ENCODE measurements around the gene ARPC1A.

ARPC1A gene

DNA sequence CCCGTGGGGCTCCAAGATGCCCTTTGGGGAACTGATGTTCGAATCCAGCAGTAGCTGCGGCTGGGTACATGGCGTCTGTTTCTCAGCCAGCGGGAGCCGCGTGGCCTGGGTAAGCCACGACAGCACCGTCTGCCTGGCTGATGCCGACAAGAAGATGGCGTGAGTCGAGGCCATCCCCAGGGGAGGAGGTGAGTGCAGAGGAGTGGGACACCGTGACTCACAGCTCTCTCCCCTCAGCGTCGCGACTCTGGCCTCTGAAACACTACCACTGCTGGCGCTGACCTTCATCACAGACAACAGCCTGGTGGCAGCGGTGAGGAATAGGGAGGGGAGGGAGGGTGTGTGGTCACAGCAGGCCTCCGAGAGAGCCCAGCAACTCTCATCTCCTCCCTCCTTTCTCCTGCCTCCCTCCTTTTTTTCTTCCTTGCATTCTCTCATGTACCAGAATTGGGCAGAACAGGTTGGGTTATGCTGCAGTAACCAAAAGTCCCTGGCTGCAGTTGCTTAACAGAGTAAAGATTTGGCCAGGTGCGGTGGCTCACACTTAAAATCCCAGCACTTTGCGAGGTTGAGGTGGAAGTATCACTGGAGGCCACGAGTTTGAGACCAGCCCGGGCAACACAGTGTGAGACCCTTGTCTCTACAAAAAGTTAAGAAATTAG, 65.4 kb downstream of the ARPC1A start:
- no peak for DNase-seq (ENCODE audit: low spot score)

DNA sequence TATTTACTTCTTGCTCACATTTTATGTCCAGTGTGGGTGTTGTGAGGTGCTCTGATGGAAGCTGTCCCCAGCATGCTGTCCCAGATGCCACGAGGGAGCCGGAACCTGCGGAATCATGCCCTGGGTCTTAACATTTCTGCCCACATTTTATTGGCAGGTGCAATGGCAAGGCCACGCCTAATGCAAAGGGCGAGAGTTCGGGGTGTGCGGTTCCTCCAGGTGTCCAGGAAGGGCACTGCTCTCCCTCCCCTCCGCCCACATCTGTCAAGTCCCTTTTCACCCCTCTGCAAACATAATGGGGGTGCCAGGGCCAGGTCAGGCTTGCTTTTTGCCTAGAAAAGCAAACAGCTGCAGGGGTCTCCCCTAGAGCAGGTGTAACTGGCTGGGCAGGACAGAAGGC, 66.3 kb downstream of the ARPC1A start:
- no peak for DNase-seq (ENCODE audit: low spot score)

DNA sequence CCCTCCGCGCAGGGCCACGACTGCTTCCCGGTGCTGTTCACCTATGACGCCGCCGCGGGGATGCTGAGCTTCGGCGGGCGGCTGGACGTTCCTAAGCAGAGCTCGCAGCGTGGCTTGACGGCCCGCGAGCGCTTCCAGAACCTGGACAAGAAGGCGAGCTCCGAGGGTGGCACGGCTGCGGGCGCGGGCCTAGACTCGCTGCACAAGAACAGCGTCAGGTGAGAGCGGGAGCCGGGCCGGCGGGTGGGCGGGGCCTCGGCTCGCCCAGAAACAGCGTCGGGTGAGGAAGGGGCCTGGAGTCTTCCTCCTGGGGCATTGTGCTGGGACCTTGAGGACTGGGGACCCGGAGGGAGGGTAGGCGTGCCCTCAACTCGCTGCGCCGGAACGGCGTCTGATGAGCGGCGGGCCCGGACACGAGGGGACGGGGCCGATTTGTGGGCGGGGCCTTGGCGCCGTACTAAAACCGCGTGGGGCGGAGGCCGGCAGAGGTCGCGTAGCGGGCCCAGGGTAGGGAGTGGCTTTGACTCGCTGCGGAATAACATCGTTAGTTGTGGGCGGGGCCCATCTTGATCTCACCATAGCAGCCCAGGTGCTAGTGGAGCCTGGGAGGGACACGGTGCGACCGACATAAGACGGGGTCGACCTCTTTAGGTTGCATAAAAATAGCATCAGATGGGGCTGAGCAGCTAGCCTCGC, 67.1 kb downstream of the ARPC1A start:
- DNase-seq (ENCODE audit: low spot score): peak; percentile 85

DNA sequence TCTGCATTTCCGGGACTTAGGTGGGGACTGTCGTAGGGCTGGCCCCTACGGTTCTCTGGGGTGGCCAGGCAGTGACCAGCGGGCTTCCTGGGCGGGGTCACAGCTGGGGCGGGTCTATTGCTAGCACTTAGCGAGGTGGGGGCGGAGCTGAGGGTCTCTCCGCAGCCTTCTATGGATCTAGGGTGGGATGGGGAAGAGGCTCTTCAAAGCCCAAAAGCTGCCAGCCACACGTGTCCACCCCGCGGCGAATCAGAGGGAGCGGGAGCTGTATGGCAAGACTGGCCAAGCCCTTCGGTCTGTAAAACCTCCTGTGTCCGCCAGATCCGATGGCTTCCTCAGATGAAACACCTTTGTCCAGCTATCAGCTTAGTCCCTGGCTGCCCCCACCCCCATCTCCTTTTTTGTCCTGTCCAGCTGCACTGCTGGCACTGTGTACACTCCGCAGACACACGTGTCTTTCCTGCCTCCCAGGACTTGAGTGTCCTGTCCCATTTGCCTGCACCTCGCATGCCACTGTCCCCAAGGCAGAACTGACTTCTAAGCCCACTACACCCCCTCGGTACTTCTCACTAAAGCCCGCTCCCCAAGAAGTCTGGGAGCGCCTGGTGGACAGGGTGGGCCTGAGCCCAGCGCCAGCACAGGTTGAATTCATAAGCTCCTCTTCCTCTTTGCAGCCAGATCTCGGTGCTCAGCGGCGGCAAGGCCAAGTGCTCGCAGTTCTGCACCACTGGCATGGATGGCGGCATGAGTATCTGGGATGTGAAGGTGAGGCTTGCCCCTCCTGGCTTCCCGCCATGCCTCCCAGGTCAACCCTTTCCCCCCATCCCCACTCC, 67.9 kb downstream of the ARPC1A start:
- DNase-seq (ENCODE audit: low spot score): no peak

DNA sequence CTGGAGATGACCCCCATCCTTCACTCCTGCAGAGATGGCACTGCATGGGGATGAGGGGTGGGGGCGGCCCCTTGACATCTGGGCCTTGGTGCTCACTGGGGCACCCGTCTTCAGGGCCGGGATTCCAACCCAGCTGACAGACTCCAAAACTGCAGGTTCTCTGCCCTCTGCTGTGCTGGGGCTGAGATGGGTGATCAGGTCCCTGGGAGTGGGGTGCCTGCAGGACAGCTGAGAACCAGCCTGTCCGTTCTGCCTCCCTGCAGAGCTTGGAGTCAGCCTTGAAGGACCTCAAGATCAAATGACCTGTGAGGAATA, 68.4 kb downstream of the ARPC1A start:
- no peak for DNase-seq (ENCODE audit: low spot score)

GRCh38 chr7:99395616-99396327, 70.1 kb downstream of the ARPC1A start:
- no peak for DNase-seq (ENCODE audit: low spot score)

- DNase-seq (ENCODE audit: low spot score): no peak
Measured at GRCh38 chr7:99396418-99397296, 71.0 kb downstream of the ARPC1A start.

DNA sequence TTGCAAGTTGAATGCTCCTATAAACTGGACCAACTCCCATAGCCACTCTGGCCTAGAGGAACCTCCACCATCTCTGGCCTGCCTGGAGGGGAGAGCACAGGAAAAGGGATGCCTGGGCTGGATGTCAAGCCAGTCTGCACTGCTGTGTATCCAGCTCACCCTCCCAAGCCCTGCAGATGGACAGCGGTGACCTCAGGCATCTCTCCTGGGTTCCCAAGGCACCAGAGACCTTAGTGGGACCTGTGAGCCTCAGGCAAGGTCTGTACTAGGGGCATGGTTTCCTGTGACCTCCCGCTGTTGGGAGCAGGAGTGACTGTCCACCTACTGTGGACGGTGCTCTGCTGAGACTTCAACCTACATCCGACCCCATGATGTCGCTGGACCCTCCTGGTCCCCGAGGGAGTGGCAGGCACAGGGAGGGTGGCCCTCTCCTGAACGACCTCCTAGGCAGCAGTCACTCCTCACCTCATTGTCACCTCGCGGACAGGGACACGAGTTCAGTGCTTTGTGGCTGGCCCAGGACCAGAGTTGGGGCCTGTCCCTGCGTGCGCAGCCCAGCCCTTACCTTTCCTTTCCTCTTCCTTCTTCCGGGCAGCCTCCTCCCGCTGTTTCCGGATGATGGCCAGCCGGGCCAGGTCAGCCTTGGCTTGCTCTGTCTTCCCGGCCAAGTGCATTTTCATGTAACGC, 71.7 kb downstream of the ARPC1A start:
- no peak for DNase-seq (ENCODE audit: low spot score)

- no peak for DNase-seq (ENCODE audit: low spot score)
Measured at GRCh38 chr7:99398891-99399445, 73.3 kb downstream of the ARPC1A start.

DNA sequence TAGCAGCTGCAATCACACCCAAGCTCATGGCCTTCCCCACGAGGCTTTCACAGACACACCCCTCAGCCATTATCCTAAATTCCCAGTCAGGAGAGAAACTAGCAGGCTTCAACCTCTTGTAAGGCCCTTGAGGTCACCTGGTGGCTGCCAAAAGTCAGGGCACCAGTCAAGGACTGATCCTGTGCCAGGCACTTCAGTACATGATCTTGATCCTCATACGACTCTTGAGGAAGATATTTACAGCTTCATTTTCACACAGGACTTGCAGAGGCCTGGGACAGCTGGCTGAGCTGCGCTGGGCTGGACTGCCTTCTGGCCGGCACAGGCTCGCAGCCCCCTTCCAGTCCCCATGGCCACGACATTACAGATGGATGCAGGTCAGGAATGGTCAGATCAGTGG, 73.9 kb downstream of the ARPC1A start:
- no peak for DNase-seq (ENCODE audit: low spot score)

GRCh38 chr7:99402854-99403253, 77.2 kb downstream of the ARPC1A start:
- no peak for DNase-seq (ENCODE audit: low spot score)

GRCh38 chr7:99403764-99404163, 78.1 kb downstream of the ARPC1A start:
- DNase-seq (ENCODE audit: low spot score): no peak

DNA sequence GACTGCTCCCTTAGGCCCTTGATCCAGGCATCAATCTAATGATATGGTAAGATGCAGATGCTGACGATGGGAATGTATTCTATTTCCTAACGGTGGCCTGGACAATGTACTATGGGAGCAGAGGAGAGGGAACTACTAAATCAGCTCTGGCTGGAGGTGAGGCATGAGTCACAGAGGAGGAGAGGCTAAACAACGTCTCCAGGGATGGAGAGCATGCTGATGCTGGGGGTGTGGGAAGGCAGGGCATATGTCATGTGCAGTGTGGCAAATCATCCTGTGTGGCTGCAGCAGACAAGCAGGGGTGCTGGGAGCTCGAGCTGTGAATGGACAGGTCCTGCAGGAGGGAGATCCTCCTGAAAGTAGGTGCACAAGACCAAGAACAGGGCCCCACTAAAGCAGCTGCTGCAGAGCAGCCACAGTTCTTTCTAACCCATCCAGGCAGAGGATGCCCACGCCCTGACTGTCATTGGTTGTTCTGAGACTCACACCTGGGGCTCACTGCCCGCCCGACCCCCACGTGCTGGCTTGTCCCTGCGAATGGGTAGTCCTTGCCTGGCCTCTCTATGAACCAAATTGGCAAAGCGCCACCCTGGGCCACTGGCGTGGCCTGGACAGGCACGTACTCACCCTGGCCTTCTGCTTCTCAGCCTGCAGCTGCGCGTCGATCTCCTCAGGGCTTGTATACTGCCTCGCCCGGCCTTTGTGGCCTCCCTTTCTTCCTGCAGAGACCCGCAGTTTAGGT, 78.7 kb downstream of the ARPC1A start:
- no peak for DNase-seq (ENCODE audit: low spot score)

DNA sequence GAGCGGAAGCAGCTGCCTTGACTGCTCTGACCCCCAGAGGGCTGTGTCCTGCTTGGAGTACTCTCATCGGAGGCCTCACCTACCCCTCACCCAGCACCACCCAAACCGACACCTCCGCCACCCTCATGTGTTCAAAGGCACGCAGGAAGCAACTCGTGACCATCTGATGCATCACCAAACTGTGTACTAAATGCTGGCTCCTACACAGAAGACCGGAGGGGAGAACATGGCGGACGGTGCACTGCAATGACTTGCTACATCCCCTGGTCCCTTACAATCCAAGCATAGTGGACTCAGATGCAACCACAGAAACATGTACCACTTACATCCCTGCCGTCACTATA, 79.3 kb downstream of the ARPC1A start:
- no peak for DNase-seq (ENCODE audit: low spot score)

DNA sequence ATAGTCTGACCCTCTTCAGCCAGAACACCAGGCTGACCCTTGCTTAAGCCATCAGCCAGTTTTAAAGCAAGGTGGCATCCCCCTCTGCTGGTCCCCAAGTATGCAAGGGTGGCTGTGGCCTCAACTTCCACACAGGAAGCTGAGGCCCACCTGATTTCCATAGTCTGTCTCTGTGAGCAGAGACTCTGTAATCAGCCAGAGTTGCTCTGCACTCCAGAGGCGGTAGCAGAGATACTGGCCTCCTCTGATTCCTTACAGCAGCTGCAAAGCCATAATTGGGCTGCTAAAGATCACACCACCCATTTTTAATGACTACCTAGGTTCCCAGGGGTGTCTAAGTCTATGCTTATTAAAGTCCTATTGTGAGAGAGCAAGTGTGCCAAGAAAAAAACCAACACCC, 80.9 kb downstream of the ARPC1A start:
- DNase-seq (ENCODE audit: low spot score): no peak

- no peak for DNase-seq (ENCODE audit: low spot score)
Measured at GRCh38 chr7:99407872-99408378, 82.2 kb downstream of the ARPC1A start.

DNA sequence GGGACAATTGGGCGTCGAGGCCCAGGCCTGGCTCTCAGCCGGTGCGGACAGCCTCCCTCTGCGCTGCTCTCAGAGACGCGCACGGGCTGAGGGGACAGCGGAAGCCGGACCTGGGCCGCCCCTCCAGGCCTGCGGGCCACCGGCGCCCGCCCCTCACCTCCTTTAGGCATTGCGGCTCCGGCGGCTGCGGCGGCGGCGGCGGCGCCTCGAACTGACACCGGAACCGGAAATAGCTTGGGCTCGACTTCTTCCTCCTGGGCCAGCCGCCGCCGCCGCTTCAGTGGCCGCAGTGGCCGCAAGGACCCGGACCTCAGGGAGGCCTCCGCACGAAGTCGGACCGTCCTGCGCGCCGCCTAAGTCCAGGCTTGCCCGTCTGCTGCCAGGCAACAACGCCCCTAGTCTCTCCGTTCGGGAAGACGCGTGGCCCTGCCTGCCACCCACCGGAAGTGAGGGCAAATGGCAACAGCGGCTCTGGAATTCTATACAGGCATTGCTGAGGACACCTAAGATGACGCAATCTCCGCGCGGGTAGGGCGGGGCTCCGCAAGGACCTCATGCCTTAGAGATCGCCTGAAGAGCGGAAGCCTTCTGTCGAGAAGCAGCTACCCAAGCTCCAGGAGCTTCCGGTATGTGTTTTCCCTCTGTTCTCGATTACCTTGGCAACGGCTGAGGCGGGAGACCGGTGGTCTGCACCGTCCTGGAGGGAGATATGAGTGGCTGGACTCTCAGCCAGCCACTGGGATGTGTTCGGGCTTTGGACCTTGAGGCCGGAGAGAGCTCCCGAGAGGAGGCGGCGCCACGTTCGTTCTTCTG, 82.9 kb downstream of the ARPC1A start, which contains the start of the genes BUD31 and PDAP1:
Gene BUD31, plus strand, starts transcription at position 591 of the 813 bp plus-strand sequence. CDS start 2,124 bp downstream, outside the sequence.
Gene PDAP1, minus strand, starts transcription at position 219 of the 813 bp plus-strand sequence. Its CDS starts 49 bp downstream, at position 170.
- DNase-seq (ENCODE audit: low spot score): peak; percentile 97

- no peak for DNase-seq (ENCODE audit: low spot score)
Measured at GRCh38 chr7:99409192-99409572, 83.5 kb downstream of the ARPC1A start.

DNA sequence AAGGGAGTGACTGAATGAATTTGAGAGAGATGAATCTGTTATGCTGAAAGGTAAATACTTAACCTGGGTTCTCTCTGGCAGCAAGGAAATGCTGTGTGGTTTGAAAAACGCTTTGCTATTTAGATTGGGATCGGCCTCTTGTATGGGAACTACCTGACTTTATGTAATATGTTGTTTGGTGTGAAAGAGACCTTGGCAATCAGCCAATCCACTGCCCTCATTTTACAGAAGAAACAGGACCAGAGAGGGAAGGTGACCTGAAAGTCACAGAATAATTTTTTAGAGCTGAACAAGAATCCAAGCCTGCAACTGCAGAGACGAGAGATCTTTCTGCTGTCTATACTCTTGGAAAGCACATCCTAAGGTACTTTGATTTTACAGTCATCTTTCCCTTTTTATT, 84.1 kb downstream of the ARPC1A start:
- no peak for DNase-seq (ENCODE audit: low spot score)

Data from CD4-positive, alpha-beta T cell treated with Interleukin-15 for 4 hours (primary cell).